ENCODE measurements around the gene OR8B12. TPM values are rescaled to one million over a fixed set of nuclear protein-coding genes. Genes with fewer than 3 reads are reported as not detected.
"Not testable (repeated sequence)": the region's sequence is repeated elsewhere in the genome, so short reads cannot be mapped to it uniquely, and the experiment has no call there.

The OR8B12 gene
- total RNA-seq, 1 donor, result not detected

DNA sequence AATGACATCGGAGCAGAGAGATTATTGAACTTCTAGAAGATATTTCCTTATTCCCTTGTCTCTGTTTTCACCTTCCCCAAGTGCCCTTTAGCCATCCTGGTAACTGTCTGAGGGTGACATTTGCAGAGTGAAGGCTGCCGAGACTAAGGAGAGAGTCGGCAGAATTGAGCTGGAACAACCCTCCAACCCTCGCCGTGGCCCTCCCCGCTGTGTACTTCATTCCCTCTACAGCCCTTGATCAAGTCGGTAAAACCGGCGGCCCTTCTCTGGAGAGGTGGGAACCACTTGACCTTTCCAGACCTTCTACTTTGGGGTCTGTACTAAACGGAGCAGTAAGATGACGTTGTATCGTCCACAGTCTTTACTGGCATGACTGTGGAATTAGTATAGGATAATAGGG is 26.1 kb downstream of the OR8B12 start:
- TF ChIP-seq CTCF (IDR thresholded peaks at IDR 0.05; ENCODE audit: insufficient read depth, low read length), result no peak
- DNase-seq (ENCODE audit: low read depth), result no peak
- H3K4me3 ChIP-seq (ENCODE audit: low read depth, low read length), result no peak overlapping the region

- DNase-seq (ENCODE audit: low read depth), result not testable (repeated sequence)
Measured at GRCh38 chr11:124514675-124515074, 28.8 kb downstream of the OR8B12 start.

DNA sequence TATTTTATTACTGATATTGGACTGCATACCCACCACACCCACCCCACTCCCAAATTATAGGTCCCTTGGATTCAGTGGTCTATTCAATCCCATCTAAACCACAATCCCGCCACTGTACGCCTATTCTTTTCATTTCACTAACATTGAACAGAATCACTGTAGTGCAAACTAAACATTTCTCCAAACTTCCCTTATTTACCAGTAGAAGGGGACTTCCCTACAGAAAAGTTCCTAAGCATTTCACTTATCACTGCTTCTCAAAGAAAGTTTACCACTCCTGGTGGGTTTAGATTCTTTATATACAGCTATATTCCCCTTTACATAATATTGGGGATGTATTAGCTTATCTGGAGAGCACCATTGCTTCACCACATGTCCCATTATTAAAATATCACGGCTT is 29.3 kb downstream of the OR8B12 start:
- TF ChIP-seq CTCF (IDR thresholded peaks at IDR 0.05; ENCODE audit: insufficient read depth, low read length), result no peak
- no peak for DNase-seq (ENCODE audit: low read depth)
- no peak overlapping the region for H3K4me3 ChIP-seq (ENCODE audit: low read depth, low read length)

More at GRCh38 chr11:124514675-124515074, 28.8 kb downstream of the OR8B12 start:
- H3K4me3 ChIP-seq (ENCODE audit: low read depth, low read length), result not testable (repeated sequence)

GRCh38 chr11:124511745-124512144 is 31.7 kb downstream of the OR8B12 start:
- no peak for DNase-seq (ENCODE audit: low read depth)
- TF ChIP-seq CTCF (IDR thresholded peaks at IDR 0.05; ENCODE audit: insufficient read depth, low read length), result no peak

GRCh38 chr11:124510279-124510678 is 33.2 kb downstream of the OR8B12 start:
- no peak overlapping the region for H3K4me3 ChIP-seq (ENCODE audit: low read depth, low read length)
- no peak for TF ChIP-seq CTCF (IDR thresholded peaks at IDR 0.05; ENCODE audit: insufficient read depth, low read length)
- no peak for DNase-seq (ENCODE audit: low read depth)

More at GRCh38 chr11:124511745-124512144, 31.7 kb downstream of the OR8B12 start:
- H3K4me3 ChIP-seq (ENCODE audit: low read depth, low read length), result no peak overlapping the region

DNA sequence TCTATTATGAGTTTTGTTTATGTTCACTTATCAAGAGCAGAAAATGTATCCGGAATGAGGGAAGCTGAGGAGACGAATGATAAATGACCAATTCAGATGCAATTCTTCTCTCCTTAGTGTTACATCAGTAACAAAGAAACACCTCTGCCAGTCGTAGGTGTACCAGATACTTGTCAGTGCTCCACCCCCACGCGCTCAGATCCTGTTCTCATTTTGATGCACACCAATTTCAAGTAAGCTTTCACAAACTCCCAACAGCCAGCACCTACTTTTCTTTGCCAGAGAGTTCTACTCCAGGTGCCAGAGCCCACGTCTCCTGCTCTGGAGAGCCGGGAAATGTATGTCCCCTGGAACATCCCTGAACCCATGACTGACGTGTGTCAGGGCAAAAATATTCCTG is 43.7 kb downstream of the OR8B12 start:
- no peak for TF ChIP-seq CTCF (IDR thresholded peaks at IDR 0.05; ENCODE audit: insufficient read depth, low read length)
- H3K4me3 ChIP-seq (ENCODE audit: low read depth, low read length), result no peak overlapping the region
- no peak for DNase-seq (ENCODE audit: low read depth)

- no peak for DNase-seq (ENCODE audit: low read depth)
- TF ChIP-seq CTCF (IDR thresholded peaks at IDR 0.05; ENCODE audit: insufficient read depth, low read length), result no peak
- H3K4me3 ChIP-seq (ENCODE audit: low read depth, low read length), result no peak overlapping the region
Measured at GRCh38 chr11:124493016-124493655, 50.3 kb downstream of the OR8B12 start.

Small RNAs within 50 kb of the gene (small RNA-seq; reads per million reads assigned to genes)
- not detected for gene OR8A3P

Other genes with a start within 250 kb of the OR8B12 start
- not detected in 2 replicates for gene OR8D1, start 229.7 kb downstream of the OR8B12 start, total RNA-seq (ENCODE audit: low replicate concordance)
- gene OR8D2, start 223.5 kb downstream of the OR8B12 start, total RNA-seq (ENCODE audit: low replicate concordance), result not detected in 2 replicates
- gene OR8B2, start 159.2 kb downstream of the OR8B12 start, total RNA-seq (ENCODE audit: low replicate concordance), result not detected in 2 replicates
- not detected in 2 replicates for gene OR8B3, start 144.6 kb downstream of the OR8B12 start, total RNA-seq (ENCODE audit: low replicate concordance)
- not detected in 2 replicates for gene OR8B4, start 118.8 kb downstream of the OR8B12 start, total RNA-seq (ENCODE audit: low replicate concordance)
- not detected in 2 replicates for gene OR8B8, start 98.0 kb downstream of the OR8B12 start, total RNA-seq (ENCODE audit: low replicate concordance)
- not detected in 2 replicates for gene OR8A1, start 26.3 kb upstream of the OR8B12 start, total RNA-seq (ENCODE audit: low replicate concordance)
- not detected in 2 replicates for gene PANX3, start 67.8 kb upstream of the OR8B12 start, total RNA-seq (ENCODE audit: low replicate concordance)
- 31.2 and 46.2 TPM in 2 replicates for gene TBRG1, start 79.2 kb upstream of the OR8B12 start, total RNA-seq (ENCODE audit: low replicate concordance)
- 14.6 and 15.1 TPM in 2 replicates for gene SIAE, start 130.1 kb upstream of the OR8B12 start, total RNA-seq (ENCODE audit: low replicate concordance)
- gene SPA17, start 130.2 kb upstream of the OR8B12 start, total RNA-seq (ENCODE audit: low replicate concordance), result 3.9 and 9.1 TPM in 2 replicates
- 0.27 and 0.33 TPM in 2 replicates for gene NRGN, start 196.3 kb upstream of the OR8B12 start, total RNA-seq (ENCODE audit: low replicate concordance)
- not detected in 2 replicates for gene VSIG2, start 208.6 kb upstream of the OR8B12 start, total RNA-seq (ENCODE audit: low replicate concordance)
- gene ESAM, start 218.6 kb upstream of the OR8B12 start, total RNA-seq (ENCODE audit: low replicate concordance), result 0.36 and 1.5 TPM in 2 replicates